Measurements from ENCODE around the gene ARHGAP26.

- TF ChIP-seq CTCF (IDR thresholded peaks at IDR 0.05) (no peak), POLR2A (IDR thresholded peaks at IDR 0.05) (no peak)
Measured at GRCh38 chr5:143017992-143018391, 247.8 kb downstream of the ARHGAP26 start.
